Liver (tissue), 9 donors: ENCODE results near the gene MEIOC. TPM values are rescaled to one million over a fixed set of nuclear protein-coding genes. Genes with fewer than 3 reads are reported as not detected.

Source experiments
- DNase-seq: peaks from one replicate; pipeline ENCODE4 v3.0.0-alpha.2; 2017; ENCODE audit warnings: low spot score
- H3K27ac ChIP-seq, 2 donors: one replicate each; pipeline ENCODE4 v1.7.0; 2013; ENCODE audit warnings: inconsistent platforms in 2 of 2, low read length in 2 of 2, control low read depth in 1 of 2, low read depth in 1 of 2, mild to moderate bottlenecking in 1 of 2
- H3K27me3 ChIP-seq, 4 donors: one replicate each; pipeline versions ENCODE4 v1.6.1 to v1.7.0; 2013; ENCODE audit warnings: low read length in 3 of 4, inconsistent platforms in 1 of 4, mild to moderate bottlenecking in 1 of 4, moderate library complexity in 1 of 4; ENCODE audit not compliant: control insufficient read depth in 4 of 4, insufficient read depth in 4 of 4
- H3K36me3 ChIP-seq, 4 donors: one replicate each; pipeline versions ENCODE4 v1.6.1 to v1.7.0; 2013; ENCODE audit warnings: low read length in 3 of 4, mild to moderate bottlenecking in 3 of 4, low read depth in 1 of 4, moderate library complexity in 1 of 4; ENCODE audit not compliant: control insufficient read depth in 4 of 4, insufficient read depth in 3 of 4
- H3K4me1 ChIP-seq, 4 donors: one replicate each; pipeline versions ENCODE4 v1.6.1 to v1.7.0; 2013; ENCODE audit warnings: low read length in 3 of 4, mild to moderate bottlenecking in 3 of 4, moderate library complexity in 1 of 4; ENCODE audit not compliant: control insufficient read depth in 4 of 4, insufficient read depth in 4 of 4
- H3K4me3 ChIP-seq, 3 donors: one replicate each; pipeline versions ENCODE4 v1.6.1 to v1.7.0; 2013; ENCODE audit warnings: low read length in 3 of 3, control low read depth in 1 of 3, low read depth in 1 of 3, mild to moderate bottlenecking in 1 of 3
- H3K9ac ChIP-seq, 2 donors: one replicate each; pipeline ENCODE4 v1.7.0; 2013; ENCODE audit warnings: low read length in 2 of 2, mild to moderate bottlenecking in 2 of 2, moderate library complexity in 2 of 2, control low read depth in 1 of 2, low read depth in 1 of 2
- H3K9me3 ChIP-seq, 4 donors: one replicate each; pipeline versions ENCODE4 v1.6.1 to v1.7.0; 2013; ENCODE audit warnings: low read length in 3 of 4; ENCODE audit not compliant: control insufficient read depth in 4 of 4
- ATF3 ChIP-seq: IDR thresholded peaks from 2 replicates; pipeline ENCODE4 v1.6.1; 2016; ENCODE audit warnings: antibody characterized with exemption
- CTCF ChIP-seq: fragments of 150-350 bp; IDR thresholded peaks from 2 replicates; pipeline ENCODE4 v1.5.1; 2017; ENCODE audit warnings: improper control_type of control experiment, low read depth, low read length; ENCODE audit not compliant: missing input control
- EGR1 ChIP-seq, 2 donors: IDR thresholded peaks; 2 replicates each; pipeline ENCODE4 v1.6.1; 2016 to 2018; ENCODE audit warnings: antibody characterized with exemption in 2 of 2, low read depth in 2 of 2
- FOXA1 ChIP-seq: IDR thresholded peaks from 2 replicates; pipeline ENCODE4 v1.6.1; 2016; ENCODE audit warnings: antibody characterized with exemption
- FOXA2 ChIP-seq: IDR thresholded peaks from 2 replicates; pipeline ENCODE4 v1.6.1; 2016; ENCODE audit warnings: antibody characterized with exemption
- GABPA ChIP-seq, 2 donors: IDR thresholded peaks in 1 of 2; conservative IDR thresholded peaks in 1 of 2; 2 replicates each; pipeline ENCODE4 v1.6.1; 2016; ENCODE audit warnings: antibody characterized with exemption in 2 of 2, mild to moderate bottlenecking in 1 of 2, moderate library complexity in 1 of 2
- HNF4A ChIP-seq, 2 donors: conservative IDR thresholded peaks; 2 replicates each; pipeline ENCODE4 v1.6.1; 2016; ENCODE audit warnings: antibody characterized with exemption in 2 of 2, mild to moderate bottlenecking in 2 of 2
- HNF4G ChIP-seq: IDR thresholded peaks from 2 replicates; pipeline ENCODE4 v1.6.1; 2016; ENCODE audit warnings: antibody characterized with exemption
- JUND ChIP-seq, 2 donors: IDR thresholded peaks; 2 replicates each; pipeline ENCODE4 v1.6.1; 2016; ENCODE audit warnings: antibody characterized with exemption in 2 of 2
- MAX ChIP-seq: IDR thresholded peaks from 2 replicates; pipeline ENCODE4 v1.6.1; 2016; ENCODE audit warnings: antibody characterized with exemption
- NR2F2 ChIP-seq: IDR thresholded peaks from 2 replicates; pipeline ENCODE4 v1.6.1; 2016; ENCODE audit warnings: antibody characterized with exemption
- RAD21 ChIP-seq, 2 donors: IDR thresholded peaks; 2 replicates each; pipeline ENCODE4 v1.6.1; 2016; ENCODE audit warnings: antibody characterized with exemption in 2 of 2, mild to moderate bottlenecking in 2 of 2
- RXRA ChIP-seq, 2 donors: IDR thresholded peaks; 2 replicates each; pipeline ENCODE4 v1.6.1; 2017 to 2018; ENCODE audit warnings: antibody characterized with exemption in 2 of 2, mild to moderate bottlenecking in 1 of 2
- SP1 ChIP-seq: IDR thresholded peaks from 2 replicates; pipeline ENCODE4 v1.6.1; 2018; ENCODE audit warnings: antibody characterized with exemption, mild to moderate bottlenecking
- TAF1 ChIP-seq: conservative IDR thresholded peaks from 2 replicates; pipeline ENCODE4 v1.6.1; 2016; ENCODE audit warnings: antibody characterized with exemption, mild to moderate bottlenecking
- YY1 ChIP-seq: IDR thresholded peaks from 2 replicates; pipeline ENCODE4 v1.6.1; 2016; ENCODE audit warnings: antibody characterized with exemption, mild to moderate bottlenecking
- WGBS: extraction: QIAGEN DNeasy Blood & Tissue Kit; methylation state at CpG from one replicate; pipeline ENCODE4 v1.1.7; 2013; 5-methylcytosine and 5-hydroxymethylcytosine counted together
- polyA plus RNA-seq, 2 donors: library from polyadenylated mRNA; stranded (reverse) in 1 of 2; unstranded in 1 of 2; fragments of 200-250 nt in 1 of 2; fragments of >200 nt in 1 of 2; fragmentation: Nextera tagmentation in 1 of 2; extraction: Ambion mirVana in 1 of 2; gene quantifications; one replicate each; pipeline versions ENCODE4 v1.2.1 to v1.2.3, GENCODE V29; 2013 to 2015
- total RNA-seq, 2 donors: library from RNA; depleted of rRNA; stranded (reverse); fragments of >200 nt; gene quantifications; one replicate each; pipeline ENCODE4 v1.2.3, GENCODE V29; 2014
- TF ChIP-seq, protein P1 (sequence below): IDR thresholded peaks from 2 replicates; pipeline ENCODE4 v1.6.1; 2016; ENCODE audit warnings: antibody characterized with exemption
- TF ChIP-seq, protein P2 (sequence below): IDR thresholded peaks from 2 replicates; pipeline ENCODE4 v1.6.1; 2016; ENCODE audit warnings: antibody characterized with exemption, mild to moderate bottlenecking
- donor health status: healthy.
- donor health status: healthy.
- donor health status: healthy.
- donor health status: healthy.
- donor health status: healthy.

The MEIOC gene
- total and polyA plus RNA-seq, 4 donors, result 0.31 TPM; not detected in 3

DNA sequence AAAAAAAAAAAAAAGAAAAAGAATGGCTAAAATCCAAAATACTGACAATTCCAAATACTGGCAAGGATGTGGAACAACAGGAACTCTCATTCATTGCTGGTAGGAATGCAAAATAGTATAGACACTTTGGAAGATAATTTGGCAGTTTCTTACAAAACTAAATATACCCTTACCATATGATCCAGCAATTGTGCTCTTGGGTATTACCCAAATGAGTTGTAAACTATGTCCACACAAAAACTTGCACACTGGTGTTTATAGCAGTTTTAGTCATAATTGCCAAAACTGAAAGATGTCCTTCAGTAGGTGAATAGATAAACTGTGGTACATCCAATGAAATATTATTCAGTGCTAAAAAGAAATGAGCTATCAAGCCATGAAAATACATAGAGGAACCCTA lies 8.5 kb upstream of the MEIOC start:
- no peak overlapping the region for H3K4me3 ChIP-seq

DNA sequence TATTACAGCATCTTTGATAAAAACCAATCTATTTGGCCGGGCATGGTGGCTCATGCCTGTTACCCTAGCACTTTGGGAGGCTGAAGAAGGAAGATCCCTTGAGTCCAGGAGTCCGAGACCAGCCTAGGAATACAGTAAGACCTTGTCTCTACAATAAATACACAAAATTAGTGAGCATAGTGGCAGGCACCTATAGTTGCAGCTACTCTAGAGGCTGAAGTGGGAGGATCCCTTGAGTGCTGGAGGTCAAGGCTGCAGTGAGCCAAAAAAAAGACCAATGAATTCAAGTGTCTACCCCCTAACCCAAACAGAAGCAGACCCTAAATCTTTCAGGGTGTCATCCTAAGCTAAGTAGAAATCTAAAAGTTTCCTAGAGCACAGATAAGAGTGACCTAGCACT lies 7.3 kb upstream of the MEIOC start:
- H3K4me1 ChIP-seq, result no peaks in the 10 kb centered on the region
- H3K9ac ChIP-seq, result no peak overlapping the region
- H3K4me3 ChIP-seq, result no peak overlapping the region
- no peak for DNase-seq
- WGBS, result 62% methylated on average over 2 of the region's 2 CpGs
- H3K36me3 ChIP-seq, result no peaks in the 10 kb centered on the region
- H3K9me3 ChIP-seq, result no peaks in the 10 kb centered on the region
- H3K27me3 ChIP-seq, result peaks cover 0 to 2% (median 0%) of the 10 kb centered on the region in 4 donors
- no peak for TF ChIP-seq SP1
- TF ChIP-seq HNF4G, result no peak
- no peak for TF ChIP-seq GABPA (IDR thresholded peaks at IDR 0.05 in 1 of 2, conservative IDR thresholded peaks at IDR 0.05 in 1 of 2)
- no peak for TF ChIP-seq RAD21 (IDR thresholded peaks at IDR 0.05)
- TF ChIP-seq FOXA1, result no peak
- TF ChIP-seq CTCF, result no peak
- no peak for TF ChIP-seq HNF4A (conservative IDR thresholded peaks at IDR 0.05)
- no peak for TF ChIP-seq TAF1
- no peak for TF ChIP-seq NR2F2
- TF ChIP-seq JUND (IDR thresholded peaks at IDR 0.05), result no peak
- no peak for TF ChIP-seq FOXA2
- no peak for TF ChIP-seq EGR1 (IDR thresholded peaks at IDR 0.05; ENCODE audit: low read depth in 2 of 2)
- no peak for TF ChIP-seq YY1
- TF ChIP-seq, protein P1, sequence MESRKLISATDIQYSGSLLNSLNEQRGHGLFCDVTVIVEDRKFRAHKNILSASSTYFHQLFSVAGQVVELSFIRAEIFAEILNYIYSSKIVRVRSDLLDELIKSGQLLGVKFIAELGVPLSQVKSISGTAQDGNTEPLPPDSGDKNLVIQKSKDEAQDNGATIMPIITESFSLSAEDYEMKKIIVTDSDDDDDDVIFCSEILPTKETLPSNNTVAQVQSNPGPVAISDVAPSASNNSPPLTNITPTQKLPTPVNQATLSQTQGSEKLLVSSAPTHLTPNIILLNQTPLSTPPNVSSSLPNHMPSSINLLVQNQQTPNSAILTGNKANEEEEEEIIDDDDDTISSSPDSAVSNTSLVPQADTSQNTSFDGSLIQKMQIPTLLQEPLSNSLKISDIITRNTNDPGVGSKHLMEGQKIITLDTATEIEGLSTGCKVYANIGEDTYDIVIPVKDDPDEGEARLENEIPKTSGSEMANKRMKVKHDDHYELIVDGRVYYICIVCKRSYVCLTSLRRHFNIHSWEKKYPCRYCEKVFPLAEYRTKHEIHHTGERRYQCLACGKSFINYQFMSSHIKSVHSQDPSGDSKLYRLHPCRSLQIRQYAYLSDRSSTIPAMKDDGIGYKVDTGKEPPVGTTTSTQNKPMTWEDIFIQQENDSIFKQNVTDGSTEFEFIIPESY, result no peak
- TF ChIP-seq, protein P2, sequence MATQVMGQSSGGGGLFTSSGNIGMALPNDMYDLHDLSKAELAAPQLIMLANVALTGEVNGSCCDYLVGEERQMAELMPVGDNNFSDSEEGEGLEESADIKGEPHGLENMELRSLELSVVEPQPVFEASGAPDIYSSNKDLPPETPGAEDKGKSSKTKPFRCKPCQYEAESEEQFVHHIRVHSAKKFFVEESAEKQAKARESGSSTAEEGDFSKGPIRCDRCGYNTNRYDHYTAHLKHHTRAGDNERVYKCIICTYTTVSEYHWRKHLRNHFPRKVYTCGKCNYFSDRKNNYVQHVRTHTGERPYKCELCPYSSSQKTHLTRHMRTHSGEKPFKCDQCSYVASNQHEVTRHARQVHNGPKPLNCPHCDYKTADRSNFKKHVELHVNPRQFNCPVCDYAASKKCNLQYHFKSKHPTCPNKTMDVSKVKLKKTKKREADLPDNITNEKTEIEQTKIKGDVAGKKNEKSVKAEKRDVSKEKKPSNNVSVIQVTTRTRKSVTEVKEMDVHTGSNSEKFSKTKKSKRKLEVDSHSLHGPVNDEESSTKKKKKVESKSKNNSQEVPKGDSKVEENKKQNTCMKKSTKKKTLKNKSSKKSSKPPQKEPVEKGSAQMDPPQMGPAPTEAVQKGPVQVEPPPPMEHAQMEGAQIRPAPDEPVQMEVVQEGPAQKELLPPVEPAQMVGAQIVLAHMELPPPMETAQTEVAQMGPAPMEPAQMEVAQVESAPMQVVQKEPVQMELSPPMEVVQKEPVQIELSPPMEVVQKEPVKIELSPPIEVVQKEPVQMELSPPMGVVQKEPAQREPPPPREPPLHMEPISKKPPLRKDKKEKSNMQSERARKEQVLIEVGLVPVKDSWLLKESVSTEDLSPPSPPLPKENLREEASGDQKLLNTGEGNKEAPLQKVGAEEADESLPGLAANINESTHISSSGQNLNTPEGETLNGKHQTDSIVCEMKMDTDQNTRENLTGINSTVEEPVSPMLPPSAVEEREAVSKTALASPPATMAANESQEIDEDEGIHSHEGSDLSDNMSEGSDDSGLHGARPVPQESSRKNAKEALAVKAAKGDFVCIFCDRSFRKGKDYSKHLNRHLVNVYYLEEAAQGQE, result no peak
- no peak for TF ChIP-seq MAX
- no peak for TF ChIP-seq ATF3
- no peak for TF ChIP-seq RXRA (IDR thresholded peaks at IDR 0.05)
- no peak overlapping the region for H3K27ac ChIP-seq

More for the DNA sequence above, 8.5 kb upstream of the MEIOC start:
- Histone ChIP-seq H3K9me3 (no peaks in the 10 kb centered on the region), H3K27ac (no peak overlapping the region), H3K4me1 (no peaks in the 10 kb centered on the region), H3K9ac (no peak overlapping the region), H3K36me3 (no peaks in the 10 kb centered on the region), H3K27me3 (no peaks in the 10 kb centered on the region)
- DNase-seq, result no peak
- TF ChIP-seq FOXA1 (no peak), GABPA (IDR thresholded peaks at IDR 0.05 in 1 of 2, conservative IDR thresholded peaks at IDR 0.05 in 1 of 2) (no peak), CTCF (no peak), YY1 (no peak), FOXA2 (no peak), SP1 (no peak), RAD21 (IDR thresholded peaks at IDR 0.05) (no peak), ATF3 (no peak), RXRA (IDR thresholded peaks at IDR 0.05) (no peak)
